Embryonic facial prominence (tissue), 1 donor: ENCODE data around the gene ELF1.
"Not testable (repeated sequence)": the region's sequence is repeated elsewhere in the genome, so short reads cannot be mapped to it uniquely, and the experiment has no call there.

ENCODE experiments used
- DNase-seq: peaks from one replicate; pipeline ENCODE4 v3.0.0-alpha.2; 2016; ENCODE audit errors: extremely low spot score

ELF1 gene

DNA sequence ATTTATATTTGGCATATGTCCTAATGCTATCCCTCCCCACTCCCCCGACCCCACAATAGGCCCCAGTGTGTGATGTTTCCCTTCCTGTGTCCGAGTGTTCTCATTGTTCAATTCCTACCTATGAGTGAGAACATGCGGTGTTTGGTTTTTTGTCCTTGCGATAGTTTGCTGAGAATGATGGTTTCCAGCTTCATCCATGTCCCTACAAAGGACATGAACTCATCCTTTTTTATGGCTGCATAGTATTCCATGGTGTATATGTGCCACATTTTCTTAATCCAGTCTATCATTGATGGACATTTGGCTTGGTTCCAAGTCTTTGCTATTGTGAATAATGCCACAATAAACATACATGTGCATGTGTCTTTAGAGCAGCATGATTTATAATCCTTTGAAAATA is 23.3 kb upstream of the ELF1 start:
- DNase-seq = not testable (repeated sequence)

DNA sequence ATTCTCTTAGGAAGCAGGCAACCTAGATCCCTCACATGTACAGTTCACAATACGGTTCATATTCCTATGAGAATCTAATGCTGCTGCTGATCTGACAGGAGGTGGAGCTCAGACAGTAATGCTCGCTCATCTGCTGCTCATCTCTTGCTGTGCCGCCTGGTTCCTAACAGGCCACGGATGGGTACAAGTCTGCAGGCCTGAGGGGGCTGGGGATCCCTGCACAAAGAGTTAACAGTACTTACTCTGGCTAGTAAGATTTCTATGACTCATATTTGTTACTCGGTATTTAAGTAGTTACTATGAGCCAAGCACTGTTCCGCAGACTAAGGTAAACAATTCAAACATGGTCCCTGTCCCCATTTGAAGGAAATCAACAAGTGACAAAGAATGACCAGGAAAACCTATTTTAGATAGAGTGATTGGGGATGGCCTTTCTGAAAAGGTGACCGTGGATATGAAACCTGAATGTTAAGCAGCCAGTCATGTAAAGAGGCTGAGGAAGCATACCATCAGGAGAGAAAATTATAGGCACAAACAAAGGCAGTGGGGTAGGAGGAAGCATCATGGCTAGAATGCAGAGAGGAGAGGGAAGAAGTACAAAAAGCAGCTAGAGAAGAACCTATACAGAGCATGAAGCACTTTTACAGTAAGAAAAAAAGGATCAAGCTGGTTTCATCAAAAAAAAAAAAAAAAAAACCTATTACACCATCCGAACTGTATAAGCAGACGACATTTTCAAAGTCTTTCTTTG is 21.6 kb upstream of the ELF1 start:
- DNase-seq = no peak

DNA sequence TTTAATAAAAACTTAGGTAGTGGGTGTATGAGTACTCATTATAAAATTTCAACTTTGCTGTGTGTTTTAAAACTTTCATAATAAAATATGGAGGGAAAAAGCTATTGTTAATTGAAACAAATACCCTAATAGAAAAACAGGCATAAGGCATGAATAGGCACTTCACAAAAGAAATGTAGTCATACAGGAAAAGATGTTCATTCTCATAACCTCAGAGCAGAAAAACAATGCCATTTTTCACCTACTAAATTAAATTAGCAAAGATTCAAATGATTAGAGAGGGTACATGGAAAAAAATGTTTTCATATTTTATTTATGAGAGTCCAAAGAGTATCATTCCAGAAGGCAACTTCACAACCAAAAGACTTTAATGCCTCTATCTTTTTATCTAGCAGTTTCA is 20.6 kb upstream of the ELF1 start:
- DNase-seq = no peak

- DNase-seq = not testable (repeated sequence)
Measured at GRCh38 chr13:41036557-41036956, 17.4 kb upstream of the ELF1 start.

- no peak for DNase-seq
Measured at GRCh38 chr13:41034881-41035280, 15.8 kb upstream of the ELF1 start.

DNA sequence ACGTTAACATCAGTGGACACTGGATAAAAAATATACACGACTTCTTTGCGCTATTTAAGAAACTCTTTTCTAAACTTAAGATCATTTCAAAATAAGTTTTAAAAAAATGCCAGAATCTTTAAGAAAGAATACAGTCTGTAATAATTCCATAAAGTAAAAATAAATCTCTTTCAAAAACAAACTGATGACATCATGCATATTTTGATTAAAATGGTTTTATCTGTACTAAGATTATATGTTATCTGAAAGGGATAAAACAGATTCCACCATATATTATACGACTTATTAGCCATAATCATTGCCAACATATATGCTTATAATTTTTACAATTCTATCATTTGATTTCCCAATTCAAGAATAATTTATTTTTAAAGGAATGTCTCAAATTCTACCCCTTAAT is 15.3 kb upstream of the ELF1 start:
- DNase-seq = no peak

GRCh38 chr13:41032691-41033376 is 13.7 kb upstream of the ELF1 start:
- DNase-seq = no peak

GRCh38 chr13:41029629-41030028 is 10.5 kb upstream of the ELF1 start:
- DNase-seq = no peak

GRCh38 chr13:41028051-41028450 is 8.9 kb upstream of the ELF1 start:
- no peak for DNase-seq

- no peak for DNase-seq
Measured at GRCh38 chr13:41026788-41027187, 7.7 kb upstream of the ELF1 start.

DNA sequence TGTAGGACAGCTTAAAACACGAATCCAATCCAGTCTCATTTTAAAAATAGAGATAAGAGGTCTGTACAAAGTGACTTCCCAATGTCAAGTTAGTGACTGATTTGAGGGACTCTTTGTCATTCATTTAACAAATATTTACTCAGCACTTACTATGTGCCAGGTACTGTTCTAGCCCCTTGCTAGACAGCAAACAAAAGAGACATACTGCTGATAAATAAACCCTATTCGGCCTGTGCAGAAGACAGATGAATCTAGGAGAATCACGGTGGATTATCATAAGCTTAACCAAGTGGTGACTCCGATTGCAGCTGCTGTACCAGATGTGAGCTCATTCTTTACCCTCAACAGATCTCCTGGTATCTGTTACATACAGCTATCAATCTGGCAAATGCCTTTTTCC is 6.4 kb upstream of the ELF1 start:
- no peak for DNase-seq

GRCh38 chr13:41019578-41020347 is 647 bp upstream of the ELF1 start:
- no peak for DNase-seq

DNA sequence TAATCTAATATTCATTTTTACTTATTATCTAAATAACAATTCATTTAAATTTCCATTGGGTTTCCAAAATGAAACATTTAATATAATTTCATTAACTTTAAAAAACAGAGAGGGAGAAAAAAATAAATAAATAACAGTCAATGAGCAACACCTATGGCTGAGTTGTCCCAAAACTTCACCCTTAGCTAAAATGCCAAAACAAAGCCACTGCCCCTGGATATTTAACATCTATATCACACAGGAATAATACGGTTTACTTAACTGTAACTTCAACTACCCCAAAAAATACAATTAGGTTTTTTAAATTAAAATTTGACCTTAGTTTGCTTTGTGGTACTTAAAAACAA is 541 bp downstream of the ELF1 start:
- DNase-seq = no peak

- no peak for DNase-seq
Measured at GRCh38 chr13:41017817-41018601, 1.1 kb downstream of the ELF1 start.

GRCh38 chr13:41017159-41017558 is 2.0 kb downstream of the ELF1 start:
- no peak for DNase-seq

GRCh38 chr13:41015920-41016319 is 3.2 kb downstream of the ELF1 start:
- DNase-seq = no peak

DNA sequence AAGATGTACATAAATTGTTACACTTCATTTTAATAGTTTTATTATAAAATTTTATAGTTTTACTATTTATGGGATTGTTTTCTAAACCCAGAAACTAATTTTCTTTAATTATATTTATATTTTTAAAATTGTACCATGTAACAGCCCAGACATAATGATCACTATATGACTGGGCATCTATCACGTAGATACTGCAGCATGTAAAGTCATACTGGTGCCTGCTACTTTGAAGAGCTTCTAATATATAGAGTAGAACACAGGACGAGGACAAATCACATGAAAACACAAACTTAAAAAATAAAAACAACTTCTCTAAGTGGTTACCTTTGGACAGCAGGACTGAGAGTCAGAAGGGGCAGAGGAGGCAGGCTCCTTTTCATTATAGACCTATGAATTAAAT is 5.3 kb downstream of the ELF1 start:
- DNase-seq = no peak

DNA sequence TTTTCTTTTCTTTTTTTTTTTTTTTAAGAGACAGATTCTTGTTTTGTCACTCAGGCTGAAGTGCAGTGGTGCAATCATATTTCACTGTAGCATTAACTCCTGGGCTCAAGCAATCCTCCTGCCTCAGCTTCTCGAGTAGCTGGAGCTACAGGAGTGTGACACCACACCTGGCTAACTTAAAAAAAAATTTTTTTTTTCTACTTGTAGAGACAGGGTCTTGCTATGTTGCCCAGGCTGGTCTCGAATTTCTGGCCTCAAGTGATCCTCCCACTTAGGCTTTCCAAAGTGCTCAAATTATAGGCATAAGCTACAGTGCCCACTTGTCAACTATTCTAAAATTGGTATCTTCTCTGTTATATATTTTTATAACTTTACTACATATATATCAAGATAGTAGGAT is 6.6 kb downstream of the ELF1 start:
- DNase-seq = no peak

- no peak for DNase-seq
Measured at GRCh38 chr13:41011382-41011956, 7.6 kb downstream of the ELF1 start.

GRCh38 chr13:41008349-41008980 is 10.7 kb downstream of the ELF1 start:
- no peak for DNase-seq

DNA sequence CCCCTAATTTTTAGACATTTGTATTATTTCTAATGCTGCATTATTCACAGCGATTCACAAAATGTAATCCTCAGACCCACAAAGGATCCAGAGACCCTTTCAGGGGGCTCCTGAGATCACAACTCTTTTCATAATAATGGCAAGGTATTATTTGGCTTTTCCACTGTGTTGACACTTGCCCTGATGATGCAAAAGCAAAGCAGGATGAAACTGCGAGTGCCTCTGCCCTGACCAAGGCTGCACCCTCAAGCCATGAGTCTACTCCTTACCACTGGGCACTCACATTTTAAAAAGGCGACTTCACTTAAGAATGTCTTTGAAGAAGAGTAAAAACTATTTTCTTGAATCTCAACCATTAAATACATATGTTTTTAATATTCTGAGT is 11.4 kb downstream of the ELF1 start:
- DNase-seq = no peak
